CD14-positive monocyte (primary cell): Measurements from ENCODE around the gene ZNF593. TPM values are rescaled to one million over a fixed set of nuclear protein-coding genes. Genes with fewer than 3 reads are reported as not detected.

Source experiments
- DNase-seq, 3 donors: peaks; one replicate each; pipeline ENCODE4 v3.0.0-alpha.2; 2011 to 2022
- H2AFZ ChIP-seq: 2 replicates; pipeline ENCODE4 v1.6.0; 2012; ENCODE audit warnings: mild to moderate bottlenecking, low read depth, low read length, inconsistent platforms; ENCODE audit not compliant: insufficient read depth, poor library complexity, severe bottlenecking
- H3K27ac ChIP-seq, 2 donors: 1 replicate in 1 of 2; 2 replicates in 1 of 2; pipeline ENCODE4 v1.5.1; 2012 to 2013; ENCODE audit warnings: low read length in 2 of 2, control low read depth in 1 of 2, inconsistent platforms in 1 of 2, low read depth in 1 of 2, mild to moderate bottlenecking in 1 of 2
- H3K27me3 ChIP-seq, 2 donors: one replicate each; pipeline versions ENCODE4 v1.6.0 to v1.6.1; 2011 to 2013; ENCODE audit warnings: low read length in 2 of 2; ENCODE audit not compliant: control insufficient read depth in 2 of 2, insufficient read depth in 2 of 2
- H3K36me3 ChIP-seq, 2 donors: replicated peaks in 1 of 2; 1 replicate in 1 of 2; 2 replicates in 1 of 2; pipeline versions ENCODE4 v1.5.1 to v1.6.1; 2012 to 2013; ENCODE audit warnings: low read length in 2 of 2, control low read depth in 1 of 2, inconsistent platforms in 1 of 2, mild to moderate bottlenecking in 1 of 2; ENCODE audit not compliant: insufficient read depth in 2 of 2, control insufficient read depth in 1 of 2
- H3K4me1 ChIP-seq, 2 donors: 1 replicate in 1 of 2; 2 replicates in 1 of 2; pipeline versions ENCODE4 v1.5.1 to v1.6.1; 2012 to 2013; ENCODE audit warnings: low read length in 2 of 2, control low read depth in 1 of 2, inconsistent platforms in 1 of 2, mild to moderate bottlenecking in 1 of 2, moderate library complexity in 1 of 2; ENCODE audit not compliant: insufficient read depth in 2 of 2, control insufficient read depth in 1 of 2
- H3K4me2 ChIP-seq: replicated peaks from 2 replicates; pipeline ENCODE3; 2012; ENCODE audit warnings: low read length, moderate library complexity, mild to moderate bottlenecking; ENCODE audit not compliant: poor library complexity, severe bottlenecking; ENCODE audit errors: extremely low read depth
- H3K4me3 ChIP-seq, 3 experiments: fragments of 200-600 bp in 1 of 3; sonication (generic) in 1 of 3; replicated peaks in 1 of 3; 1 replicate in 2 of 3; 2 replicates in 1 of 3; pipeline ENCODE4 v1.5.1; 2011 to 2013; ENCODE audit warnings: low read length in 3 of 3, mild to moderate bottlenecking in 3 of 3, control low read depth in 2 of 3, low read depth in 2 of 3, inconsistent platforms in 1 of 3, moderate library complexity in 1 of 3
- H3K79me2 ChIP-seq: 2 replicates; pipeline ENCODE4 v1.6.0; 2012; ENCODE audit warnings: mild to moderate bottlenecking, control low read depth, inconsistent platforms, low read length, moderate library complexity; ENCODE audit not compliant: insufficient read depth
- H3K9ac ChIP-seq: 2 replicates; pipeline ENCODE4 v1.6.0; 2017; ENCODE audit warnings: low read length, mild to moderate bottlenecking; ENCODE audit not compliant: insufficient read depth, poor library complexity, severe bottlenecking
- H3K9me3 ChIP-seq, 2 donors: replicated peaks in 1 of 2; 1 replicate in 1 of 2; 2 replicates in 1 of 2; pipeline versions ENCODE4 v1.5.1 to v1.6.1; 2012 to 2013; ENCODE audit warnings: low read length in 2 of 2, control low read depth in 1 of 2; ENCODE audit not compliant: control insufficient read depth in 1 of 2, insufficient read depth in 1 of 2
- H4K20me1 ChIP-seq: 2 replicates; pipeline ENCODE4 v1.6.0; 2012; ENCODE audit warnings: mild to moderate bottlenecking, low read length, control low read depth, moderate library complexity; ENCODE audit not compliant: insufficient read depth
- H3K27ac Mint-ChIP-seq, 7 donors: one replicate each; pipeline ENCODE4 v1.8.0; 2020; ENCODE audit warnings: mild to moderate bottlenecking in 7 of 7, mixed read lengths in 7 of 7, moderate library complexity in 6 of 7, inconsistent platforms in 2 of 7
- H3K27me3 Mint-ChIP-seq, 3 donors: one replicate each; pipeline ENCODE4 v1.8.0; 2021 to 2022; ENCODE audit warnings: low read depth in 3 of 3, mild to moderate bottlenecking in 3 of 3, mixed read lengths in 3 of 3, moderate library complexity in 3 of 3, inconsistent platforms in 1 of 3
- H3K36me3 Mint-ChIP-seq, 2 donors: one replicate each; pipeline ENCODE4 v1.8.0; 2020; ENCODE audit warnings: mixed read lengths in 2 of 2, inconsistent platforms in 1 of 2, mild to moderate bottlenecking in 1 of 2
- H3K4me1 Mint-ChIP-seq: one replicate; pipeline ENCODE4 v1.8.0; 2020; ENCODE audit warnings: mild to moderate bottlenecking, mixed read lengths
- H3K4me3 Mint-ChIP-seq, 2 donors: one replicate each; pipeline ENCODE4 v1.8.0; 2020; ENCODE audit warnings: mild to moderate bottlenecking in 2 of 2, mixed read lengths in 2 of 2, moderate library complexity in 1 of 2
- H3K9me3 Mint-ChIP-seq, 7 donors: one replicate each; pipeline ENCODE4 v1.8.0; 2020 to 2022; ENCODE audit warnings: mixed read lengths in 7 of 7, mild to moderate bottlenecking in 6 of 7, moderate library complexity in 6 of 7, inconsistent platforms in 2 of 7
- WGBS: methylation state at CpG from one replicate; pipeline ENCODE4 v1.1.5; 2013; ENCODE audit warnings: missing lambda C conversion rate; ENCODE audit not compliant: insufficient coverage; 5-methylcytosine and 5-hydroxymethylcytosine counted together
- intact Hi-C, 2 donors: fragments of 100-400 bp; cut with micrococcal nuclease; formaldehyde crosslinking; loops; one replicate each; pipeline versions ENCODE4 v1.15.0 to v1.15.1; 2023
- polyA plus RNA-seq, 3 donors: library from polyadenylated mRNA; depleted of rRNA in 1 of 3; unstranded in 2 of 3; stranded (reverse) in 1 of 3; fragments of 300-500 nt in 2 of 3; fragments of >200 nt in 1 of 3; fragmentation: Illumina TruSeq in 2 of 3; gene quantifications; 1 replicate in 2 of 3; 2 replicates in 1 of 3; pipeline ENCODE4 v1.2.3, GENCODE V29; 2012 to 2021
- TF ChIP-seq, protein P1 (sequence below): fragments of 200-600 bp; IDR thresholded peaks from one replicate; pipeline ENCODE4 v1.8.0; 2022; ENCODE audit warnings: antibody characterized with exemption, mild to moderate bottlenecking

Gene ZNF593
- polyA plus RNA-seq, 3 donors: 23.6 to 36.5 (median 27.8) TPM

DNA sequence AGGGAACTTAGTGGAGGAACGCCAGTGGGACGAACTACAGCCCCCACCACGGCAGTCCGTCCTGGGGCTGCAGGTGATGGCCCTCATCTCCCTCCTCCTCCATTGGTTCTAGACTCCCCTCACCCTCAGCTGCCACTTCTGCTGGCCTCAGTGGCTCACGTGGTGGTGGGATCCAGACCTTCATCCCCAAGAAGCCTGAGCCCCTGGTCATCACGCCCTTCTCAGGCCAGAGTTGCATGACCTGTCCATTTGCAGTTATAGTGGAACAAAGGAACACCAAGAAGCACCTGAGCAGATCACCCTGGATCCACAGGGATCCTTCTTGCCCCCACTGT lies 23.8 kb upstream of the ZNF593 start:
- Histone ChIP-seq H3K36me3 (no peaks in the 10 kb centered on the region), H3K79me2 (no peaks in the 10 kb centered on the region), H3K9me3 (no peaks in the 10 kb centered on the region), H3K27ac (no peak overlapping the region), H4K20me1 (no peaks in the 10 kb centered on the region), H3K4me2 (no peak overlapping the region), H3K4me3 (no peak overlapping the region), H3K9ac (no peak overlapping the region), H3K4me1 (peaks cover 13 to 20% of the 10 kb centered on the region in 2 donors), H2AFZ (no peak overlapping the region), H3K27me3 (no peaks in the 10 kb centered on the region)
- Mint-ChIP-seq H3K9me3 (no peaks in the 10 kb centered on the region), H3K27me3 (peaks cover 3 to 8% (median 4%) of the 10 kb centered on the region in 3 donors), H3K36me3 (no peaks in the 10 kb centered on the region), H3K27ac (no peak overlapping the region), H3K4me3 (no peak overlapping the region), H3K4me1 (peaks cover 20% of the 10 kb centered on the region)
- no peak for DNase-seq
- TF ChIP-seq, protein P1, sequence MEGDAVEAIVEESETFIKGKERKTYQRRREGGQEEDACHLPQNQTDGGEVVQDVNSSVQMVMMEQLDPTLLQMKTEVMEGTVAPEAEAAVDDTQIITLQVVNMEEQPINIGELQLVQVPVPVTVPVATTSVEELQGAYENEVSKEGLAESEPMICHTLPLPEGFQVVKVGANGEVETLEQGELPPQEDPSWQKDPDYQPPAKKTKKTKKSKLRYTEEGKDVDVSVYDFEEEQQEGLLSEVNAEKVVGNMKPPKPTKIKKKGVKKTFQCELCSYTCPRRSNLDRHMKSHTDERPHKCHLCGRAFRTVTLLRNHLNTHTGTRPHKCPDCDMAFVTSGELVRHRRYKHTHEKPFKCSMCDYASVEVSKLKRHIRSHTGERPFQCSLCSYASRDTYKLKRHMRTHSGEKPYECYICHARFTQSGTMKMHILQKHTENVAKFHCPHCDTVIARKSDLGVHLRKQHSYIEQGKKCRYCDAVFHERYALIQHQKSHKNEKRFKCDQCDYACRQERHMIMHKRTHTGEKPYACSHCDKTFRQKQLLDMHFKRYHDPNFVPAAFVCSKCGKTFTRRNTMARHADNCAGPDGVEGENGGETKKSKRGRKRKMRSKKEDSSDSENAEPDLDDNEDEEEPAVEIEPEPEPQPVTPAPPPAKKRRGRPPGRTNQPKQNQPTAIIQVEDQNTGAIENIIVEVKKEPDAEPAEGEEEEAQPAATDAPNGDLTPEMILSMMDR: no peak
- WGBS: 86% methylated on average over 6 of the region's 6 CpGs
- intact Hi-C loops: loop anchor here (1.0 to 10.0 kb wide), 3 partner anchors 41 to 111 kb away; no protein-coding TSS in a partner anchor

DNA sequence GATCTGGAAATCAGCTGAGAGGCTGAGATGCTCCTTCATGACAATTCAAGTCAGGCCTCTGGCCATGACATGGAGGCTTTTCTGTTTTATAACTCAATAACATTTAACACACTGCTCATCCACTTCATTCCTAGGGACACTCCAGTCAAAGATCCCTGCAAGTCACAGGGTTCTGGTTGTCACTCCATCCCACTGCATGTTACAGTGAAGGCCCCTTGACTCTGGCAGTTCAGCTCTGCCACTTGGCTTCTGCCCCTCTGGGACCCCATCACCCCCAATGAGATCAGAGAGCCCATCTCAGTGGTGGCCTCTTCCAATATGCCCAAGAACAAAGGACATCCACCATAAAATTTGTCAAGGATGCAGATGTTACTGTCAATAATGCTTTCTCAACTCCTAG lies 20.8 kb upstream of the ZNF593 start:
- peaks cover 26% of the 10 kb centered on the region for H3K4me1 Mint-ChIP-seq
- Histone ChIP-seq H3K27me3 (no peaks in the 10 kb centered on the region), H3K9ac (no peak overlapping the region), H3K4me1 (peaks cover 18 to 27% of the 10 kb centered on the region in 2 donors), H3K27ac (no peak overlapping the region), H3K79me2 (no peaks in the 10 kb centered on the region), H2AFZ (no peak overlapping the region), H3K4me2 (no peak overlapping the region), H3K9me3 (no peaks in the 10 kb centered on the region), H3K36me3 (no peaks in the 10 kb centered on the region), H4K20me1 (no peaks in the 10 kb centered on the region), H3K4me3 (no peak overlapping the region)
- peaks cover 3 to 12% (median 11%) of the 10 kb centered on the region in 3 donors for H3K27me3 Mint-ChIP-seq
- intact Hi-C loops: loop anchor here (10.0 kb wide), 1 partner anchor 114 kb away; no protein-coding TSS in a partner anchor
- no peak overlapping the region for H3K4me3 Mint-ChIP-seq
- TF ChIP-seq, protein P1: no peak
- no peaks in the 10 kb centered on the region for H3K36me3 Mint-ChIP-seq
- DNase-seq: no peak
- H3K9me3 Mint-ChIP-seq: no peaks in the 10 kb centered on the region
- H3K27ac Mint-ChIP-seq: peak overlapping the region in 3 of 7 donors; percentile 19 to 70 (median 68)
